ENCODE measurements around the gene ZBTB46. TPM values are rescaled to one million over a fixed set of nuclear protein-coding genes. Genes with fewer than 3 reads are reported as not detected.
"Not testable (repeated sequence)": the region's sequence is repeated elsewhere in the genome, so short reads cannot be mapped to it uniquely, and the experiment has no call there.

ZBTB46 gene
- total and polyA plus RNA-seq, 10 donors, result 3.6 to 76.5 (median 32.1) TPM

- intact Hi-C loops (cut with DNase I; ENCODE audit: low total_unique reads), result no loop called here
- H3K27ac ChIP-seq, result peak overlapping the region in 3 of 8 donors; percentile 28 to 54 (median 37)
- no peaks in the 10 kb centered on the region for H3K9me3 ChIP-seq
- H3K4me1 ChIP-seq, result peaks cover 0 to 68% (median 35%) of the 10 kb centered on the region in 6 donors
- H3K27me3 ChIP-seq (replicated peaks in 1 of 7), result no peaks in the 10 kb centered on the region
- H3K36me3 ChIP-seq, result no peaks in the 10 kb centered on the region
- H3K4me3 ChIP-seq, result no peak overlapping the region
- no peak for DNase-seq
- TF ChIP-seq POLR2AphosphoS5 (IDR thresholded peaks at IDR 0.05) (no peak), CTCF (IDR thresholded peaks at IDR 0.05 in 8 of 11, conservative IDR thresholded peaks at IDR 0.05 in 3 of 11) (no peak), POLR2A (IDR thresholded peaks at IDR 0.05) (no peak)
- 54 to 78% (median 55%) methylated on average over 9 of the region's 9 CpGs for WGBS, 5 donors
Observed at GRCh38 chr20:63778857-63779256, 52.2 kb downstream of the ZBTB46 start.

GRCh38 chr20:63778034-63778752, 52.9 kb downstream of the ZBTB46 start:
- Histone ChIP-seq H3K4me1 (peaks cover 0 to 74% (median 38%) of the 10 kb centered on the region in 6 donors), H3K9me3 (no peaks in the 10 kb centered on the region), H3K27ac (peak overlapping the region in 4 of 8 donors; percentile 28 to 54 (median 32)), H3K4me3 (no peak overlapping the region), H3K27me3 (replicated peaks in 1 of 7) (no peaks in the 10 kb centered on the region), H3K36me3 (no peaks in the 10 kb centered on the region)
- intact Hi-C loops (cut with DNase I; ENCODE audit: low total_unique reads), result no loop called here
- TF ChIP-seq CTCF (IDR thresholded peaks at IDR 0.05 in 8 of 11, conservative IDR thresholded peaks at IDR 0.05 in 3 of 11), result no peak
- peak in 1 of 3 donors; percentile 3 for TF ChIP-seq POLR2AphosphoS5 (IDR thresholded peaks at IDR 0.05)
- no peak for DNase-seq
- 56 to 67% (median 64%) methylated on average over 19 of the region's 19 CpGs for WGBS, 5 donors

- TF ChIP-seq CTCF (IDR thresholded peaks at IDR 0.05 in 8 of 11, conservative IDR thresholded peaks at IDR 0.05 in 3 of 11), result no peak
- intact Hi-C loops (cut with DNase I; ENCODE audit: low total_unique reads), result no loop called here
- DNase-seq, result no peak
- Histone ChIP-seq H3K4me3 (no peak overlapping the region), H3K27ac (peak overlapping the region in 4 of 8 donors; percentile 28 to 54 (median 32)), H3K4me1 (peaks cover 0 to 78% (median 42%) of the 10 kb centered on the region in 6 donors), H3K9me3 (no peaks in the 10 kb centered on the region), H3K36me3 (no peaks in the 10 kb centered on the region), H3K27me3 (replicated peaks in 1 of 7) (no peaks in the 10 kb centered on the region)
- 90 to 96% (median 92%) methylated on average over 13 of the region's 13 CpGs for WGBS, 5 donors
Observed at GRCh38 chr20:63777614-63778013, 53.5 kb downstream of the ZBTB46 start.

- WGBS, 5 donors, result 88 to 96% (median 93%) methylated on average over 20 to 23 of the region's 23 CpGs
- Histone ChIP-seq H3K27ac (peak overlapping the region in 5 of 8 donors; percentile 37 to 92 (median 83)), H3K4me1 (peaks cover 0 to 78% (median 41%) of the 10 kb centered on the region in 6 donors)
- DNase-seq; H3K36me3 ChIP-seq; intact Hi-C loops (cut with DNase I; ENCODE audit: low total_unique reads); H3K4me3 ChIP-seq; H3K9me3 ChIP-seq; H3K27me3 ChIP-seq (replicated peaks in 1 of 7): not testable (repeated sequence)
Observed at GRCh38 chr20:63776875-63777274, 54.2 kb downstream of the ZBTB46 start.

All from spleen (tissue), 11 donors.